NCI-H146 (cell line): ENCODE data around the gene AKAP13.
"Not testable (repeated sequence)": the region's sequence is repeated elsewhere in the genome, so short reads cannot be mapped to it uniquely, and the experiment has no call there.

Experiments
- DNase-seq: peaks from one replicate; lab custom pipeline; 2025; lab: John Stamatoyannopoulos, UW

AKAP13 gene

GRCh38 chr15:85793641-85794597, 413.5 kb downstream of the AKAP13 start:
- DNase-seq, result peak; percentile 39

- peak; percentile 92 for DNase-seq
These were observed 414.4 kb downstream of the AKAP13 start, which contains the start of gene KLHL25 for GRCh38 chr15:85794598-85795336. Gene KLHL25, minus strand, starts transcription at chr15:85794925. Its CDS starts 25,115 bp downstream, at chr15:85769810.

DNA sequence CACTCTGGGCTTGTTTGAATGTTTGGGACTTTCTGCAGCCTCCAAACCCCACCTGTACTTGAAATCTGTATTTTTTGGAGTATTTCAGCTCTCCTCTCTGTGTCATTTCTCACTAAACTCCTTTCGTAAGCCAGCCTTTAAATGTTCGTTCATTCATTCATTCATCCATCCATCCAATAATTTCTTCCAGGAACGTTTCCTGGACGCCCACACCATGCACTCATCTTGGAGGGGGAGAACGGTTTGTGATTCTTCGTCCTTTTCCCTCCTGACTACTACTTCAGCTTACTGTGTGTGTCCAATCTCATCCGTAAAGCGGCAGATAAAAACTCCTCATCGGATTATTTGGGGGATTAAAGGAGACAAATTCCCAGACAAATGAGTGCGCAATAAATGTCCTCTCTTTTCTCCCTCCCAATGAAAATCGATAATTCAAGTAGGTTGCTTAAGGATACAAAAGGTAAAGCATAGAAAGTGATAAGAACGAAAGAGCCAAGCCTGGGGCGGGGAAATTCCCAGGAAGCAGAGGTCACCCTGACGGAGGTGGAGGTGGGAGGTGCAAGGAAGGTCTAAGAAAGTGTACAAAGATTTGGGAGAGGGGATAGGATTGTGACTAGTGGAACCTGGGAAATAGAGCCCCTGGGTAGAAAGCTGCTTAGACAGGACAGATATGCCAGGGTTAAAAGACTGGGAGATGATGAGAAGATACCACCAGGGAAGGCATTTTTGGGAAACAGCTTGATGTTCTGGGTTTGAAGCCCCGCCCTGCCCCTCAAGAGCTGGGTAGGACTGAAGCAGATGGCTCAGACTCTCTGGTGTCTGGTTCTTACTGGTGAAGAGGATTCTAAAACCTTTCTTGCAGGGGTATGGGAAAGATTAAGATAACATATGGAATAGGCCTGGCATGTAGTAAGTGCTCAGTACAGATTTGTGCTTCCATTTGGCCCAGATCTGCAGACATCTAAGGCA, 415.2 kb downstream of the AKAP13 start:
- no peak for DNase-seq

GRCh38 chr15:85796371-85796770, 416.0 kb downstream of the AKAP13 start:
- DNase-seq, result not testable (repeated sequence)
